HepG2 (cell line): ENCODE results near the gene CRLF1. TPM values are rescaled to one million over a fixed set of nuclear protein-coding genes. Genes with fewer than 3 reads are reported as not detected.

Experiments
- ATM ChIP-seq: fragments of 450-650 bp; IDR thresholded peaks from 2 replicates; pipeline ENCODE4 v1.7.1; 2017; ENCODE audit warnings: mild to moderate bottlenecking, borderline replicate concordance
- EED ChIP-seq: sonication (generic); formaldehyde crosslinking; IDR thresholded peaks from 2 replicates; pipeline ENCODE4 v1.5.0; 2020; ENCODE audit warnings: mild to moderate bottlenecking, missing genetic modification reagents
- ETV6 ChIP-seq: sonication (generic); formaldehyde crosslinking; conservative IDR thresholded peaks from 2 replicates; pipeline ENCODE4 v1.4.0; 2020; ENCODE audit warnings: missing genetic modification reagents
- HOXA9 ChIP-seq: sonication (generic); formaldehyde crosslinking; IDR thresholded peaks from 2 replicates; pipeline ENCODE4 v1.8.1; 2022; ENCODE audit warnings: missing genetic modification reagents, mild to moderate bottlenecking, moderate library complexity, borderline replicate concordance
- KAT2B ChIP-seq: fragments of 150-350 bp; IDR thresholded peaks from 2 replicates; pipeline ENCODE4 v1.6.1; 2014; ENCODE audit warnings: low read depth, low read length, borderline replicate concordance
- NFATC3 ChIP-seq: sonication (generic); formaldehyde crosslinking; IDR thresholded peaks from 2 replicates; pipeline ENCODE4 v1.5.1; 2020; ENCODE audit warnings: mild to moderate bottlenecking, missing genetic modification reagents
- NKX3-1 ChIP-seq: sonication (generic); formaldehyde crosslinking; IDR thresholded peaks from 2 replicates; pipeline ENCODE4 v1.5.0; 2020; ENCODE audit warnings: missing genetic modification reagents
- NONO ChIP-seq, 2 experiments: fragments of 450-650 bp in 1 of 2; sonication (generic) in 1 of 2; formaldehyde crosslinking in 1 of 2; IDR thresholded peaks in 1 of 2; conservative IDR thresholded peaks in 1 of 2; 2 replicates each; pipeline versions ENCODE4 v1.6.1 to v1.8.0; 2017 to 2022; ENCODE audit warnings: mild to moderate bottlenecking in 1 of 2, missing genetic modification reagents in 1 of 2, moderate library complexity in 1 of 2
- PAWR ChIP-seq: sonication (generic); formaldehyde crosslinking; IDR thresholded peaks from 2 replicates; pipeline ENCODE4 v1.4.0; 2020; ENCODE audit warnings: missing genetic modification reagents, mild to moderate bottlenecking, borderline replicate concordance
- PHF20 ChIP-seq: sonication (generic); formaldehyde crosslinking; IDR thresholded peaks from 2 replicates; pipeline ENCODE4 v1.5.0; 2020; ENCODE audit warnings: mild to moderate bottlenecking, missing genetic modification reagents
- SNAPC2 ChIP-seq: sonication (generic); formaldehyde crosslinking; IDR thresholded peaks from 2 replicates; pipeline ENCODE4 v1.8.1; 2022; ENCODE audit warnings: mild to moderate bottlenecking, missing genetic modification reagents
- SRSF1 ChIP-seq: fragments of 200-400 bp; formaldehyde crosslinking; optimal IDR thresholded peaks from 2 replicates; pipeline ENCODE3; 2017; ENCODE audit warnings: mild to moderate bottlenecking, low read depth, low read length, moderate library complexity
- STAT5B ChIP-seq: sonication (generic); formaldehyde crosslinking; IDR thresholded peaks from 2 replicates; pipeline ENCODE4 v1.4.0; 2020; ENCODE audit warnings: missing genetic modification reagents
- WIZ ChIP-seq: sonication (generic); formaldehyde crosslinking; IDR thresholded peaks from 2 replicates; pipeline ENCODE4 v1.5.1; 2020; ENCODE audit warnings: mild to moderate bottlenecking, missing genetic modification reagents
- ZBTB44 ChIP-seq: sonication (generic); formaldehyde crosslinking; IDR thresholded peaks from 2 replicates; pipeline ENCODE4 v1.4.0; 2020; ENCODE audit warnings: missing genetic modification reagents
- ZC3H4 ChIP-seq: sonication (generic); formaldehyde crosslinking; IDR thresholded peaks from 2 replicates; pipeline ENCODE4 v1.4.0; 2020; ENCODE audit warnings: missing genetic modification reagents, borderline replicate concordance
- ZHX1 ChIP-seq: sonication (generic); formaldehyde crosslinking; IDR thresholded peaks from 2 replicates; pipeline ENCODE4 v1.8.1; 2022; ENCODE audit warnings: low read depth, mild to moderate bottlenecking, missing genetic modification reagents
- ZNF160 ChIP-seq: sonication (generic); formaldehyde crosslinking; IDR thresholded peaks from 2 replicates; pipeline ENCODE4 v1.8.0; 2022; ENCODE audit warnings: mild to moderate bottlenecking, inconsistent platforms, missing genetic modification reagents
- ZNF205 ChIP-seq: IDR thresholded peaks from 2 replicates; pipeline ENCODE4 v1.6.1; 2018; ENCODE audit warnings: missing biosample characterization, missing genetic modification reagents
- ZNF281 ChIP-seq: sonication (generic); formaldehyde crosslinking; IDR thresholded peaks from 2 replicates; pipeline ENCODE4 v1.4.0; 2020; ENCODE audit warnings: missing genetic modification reagents, borderline replicate concordance
- ZNF337 ChIP-seq: sonication (generic); formaldehyde crosslinking; IDR thresholded peaks from 2 replicates; pipeline ENCODE4 v1.5.1; 2020; ENCODE audit warnings: missing genetic modification reagents, low read depth, mild to moderate bottlenecking, borderline replicate concordance
- ZNF556 ChIP-seq: sonication (generic); formaldehyde crosslinking; IDR thresholded peaks from 2 replicates; pipeline ENCODE4 v1.4.0; 2020; ENCODE audit warnings: mild to moderate bottlenecking, missing genetic modification reagents, borderline replicate concordance
- ZNF589 ChIP-seq: sonication (generic); formaldehyde crosslinking; conservative IDR thresholded peaks from 2 replicates; pipeline ENCODE4 v1.8.0; 2022; ENCODE audit warnings: mild to moderate bottlenecking, moderate library complexity, missing genetic modification reagents
- polyA plus RNA-seq, 8 experiments: library from polyadenylated mRNA; depleted of rRNA in 3 of 8; stranded (reverse) in 7 of 8; unstranded in 1 of 8; fragments of >200 nt; fragmentation: Illumina TruSeq in 4 of 8; extraction: Trizol in 4 of 8; gene quantifications; 2 replicates each; pipeline versions ENCODE4 v1.2.1 to v1.2.3, GENCODE V29; 2011 to 2016; ENCODE audit warnings: low read depth in 4 of 8, missing spikeins in 1 of 8, mixed read lengths in 1 of 8; ENCODE audit not compliant: insufficient read depth in 1 of 8
- total RNA-seq, 5 experiments: library from RNA; depleted of rRNA; stranded (reverse); fragments of >200 nt; fragmentation: Illumina TruSeq; extraction: Trizol; gene quantifications; 2 replicates each; pipeline ENCODE4 v1.2.3, GENCODE V29; 2016; ENCODE audit warnings: low read depth in 1 of 5

The CRLF1 gene
- total and polyA plus RNA-seq, 2 of the 13 experiments (the other 11 are each of a cell fraction or from before 2014, with no cell fraction given) = 217 to 296 TPM

GRCh38 chr19:18588611-18589379 is 17.8 kb downstream of the CRLF1 start, which contains the start of gene REX1BD (continued):
- TF ChIP-seq PAWR (no peak; the same call in 1 of the 2 replicates), NKX3-1 (CRISPR knock-in tag) (peak; percentile 53; the same call in 1 of the 2 replicates), ZNF556 (CRISPR knock-in tag) (no peak; the same call in 1 of the 2 replicates), ZNF281 (no peak), ATM (no peak), SNAPC2 (CRISPR knock-in tag) (no peak), ZHX1 (no peak), ETV6 (CRISPR knock-in tag) (peak; percentile 80; the same call in 1 of the 2 replicates), ZNF160 (peak; percentile 64; the same call in 1 of the 2 replicates), WIZ (no peak), KAT2B (no peak), NONO (IDR thresholded peaks at IDR 0.05) (no peak), NONO (CRISPR knock-in tag; conservative IDR thresholded peaks at IDR 0.05) (peak; percentile 52; the same call in 1 of the 2 replicates), ZNF337 (CRISPR knock-in tag) (peak; percentile 54; the same call in 1 of the 2 replicates), ZBTB44 (no peak), ZNF205 (CRISPR knock-in tag) (0 out of 2 replicates have a peak, but pooled peaks have one; percentile 43), EED (CRISPR knock-in tag) (peak; percentile 53; the same call in 1 of the 2 replicates), ZNF589 (CRISPR knock-in tag) (no peak), NFATC3 (CRISPR knock-in tag) (no peak), PHF20 (CRISPR knock-in tag) (peak; percentile 75), HOXA9 (CRISPR knock-in tag) (no peak), STAT5B (CRISPR knock-in tag) (no peak), SRSF1 (peak; percentile 90), ZC3H4 (CRISPR knock-in tag) (no peak)
